ENCODE data around the gene TTLL10.

- no peak for TF ChIP-seq POLR2A (IDR thresholded peaks at IDR 0.05)
- TF ChIP-seq CTCF (IDR thresholded peaks at IDR 0.05), result no peak
- TF ChIP-seq EP300 (IDR thresholded peaks at IDR 0.05), result no peak
- no peak for TF ChIP-seq POLR2AphosphoS5 (IDR thresholded peaks at IDR 0.05)
Measured at GRCh38 chr1:1215881-1216605, 42.4 kb downstream of the TTLL10 start.

All from gastroesophageal sphincter (tissue), 3 donors.